Activated CD4-positive, alpha-beta memory T cell treated with anti-CD3 and anti-CD28 coated beads, Interleukin-2, amount 10 ng/mL, durations not matched to agents 7 days and 5 days (primary cell): Measurements from ENCODE around the gene ADNP2. TPM values are rescaled to one million over a fixed set of nuclear protein-coding genes. Genes with fewer than 3 reads are reported as not detected.
A peak's percentile ranks its signal among the peaks of the same experiment; 100 is the strongest.

Source experiments
- CTCF ChIA-PET: fragments of 350-600 bp; sonication (Branson Sonifier 250); formaldehyde crosslinking; loops from one replicate; lab custom pipeline; 2021; ENCODE audit warnings: antibody characterized with exemption, inconsistent platforms; lab: Charles Lee
- POLR2A ChIA-PET: fragments of 350-600 bp; sonication (Branson Sonifier 250); formaldehyde crosslinking; loops from one replicate; lab custom pipeline; 2021; ENCODE audit warnings: antibody characterized with exemption; lab: Charles Lee
- DNase-seq: peaks from one replicate; pipeline ENCODE4 v3.0.0-alpha.2; 2020
- H3K27ac Mint-ChIP-seq: one replicate; pipeline ENCODE4 v1.8.0; 2021; ENCODE audit warnings: mild to moderate bottlenecking, mixed read lengths
- H3K27me3 Mint-ChIP-seq: one replicate; pipeline ENCODE4 v1.8.0; 2021; ENCODE audit warnings: mixed read lengths
- H3K36me3 Mint-ChIP-seq: one replicate; pipeline ENCODE4 v1.8.0; 2021; ENCODE audit warnings: low read depth, mixed read lengths
- H3K4me1 Mint-ChIP-seq: one replicate; pipeline ENCODE4 v1.8.0; 2021; ENCODE audit warnings: mixed read lengths
- H3K4me3 Mint-ChIP-seq: one replicate; pipeline ENCODE4 v1.8.0; 2021; ENCODE audit warnings: mild to moderate bottlenecking, mixed read lengths
- H3K9me3 Mint-ChIP-seq: one replicate; pipeline ENCODE4 v1.8.0; 2021; ENCODE audit warnings: mixed read lengths
- total RNA-seq, 2 experiments: library from RNA; stranded (reverse); gene quantifications; one replicate each; pipeline ENCODE4 v1.2.3, GENCODE V29; 2021

ADNP2 gene
- total RNA-seq, 2 experiments from 2014 or later = 25.8 to 26.6 TPM

DNA sequence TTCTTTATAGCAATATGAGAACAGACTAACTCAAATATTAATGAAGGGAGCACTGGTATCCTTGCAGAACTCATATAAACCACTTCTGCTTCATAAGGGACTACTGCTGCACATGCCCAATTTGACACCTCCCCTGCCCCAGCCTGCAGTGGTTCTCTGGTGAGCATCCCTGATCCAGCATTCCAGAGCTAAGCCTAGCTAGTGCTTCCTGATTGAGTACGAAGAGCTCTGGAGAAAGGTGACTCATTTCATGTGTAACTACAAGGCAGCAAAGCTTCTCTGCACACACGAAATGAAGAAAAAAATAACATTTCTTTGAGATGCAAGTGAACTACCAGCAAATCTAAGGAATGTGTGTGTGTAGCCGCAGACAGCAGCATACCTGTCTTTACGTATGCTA, 22.8 kb upstream of the ADNP2 start:
- peaks cover 3% of the 10 kb centered on the region for H3K36me3 Mint-ChIP-seq
- no peaks in the 10 kb centered on the region for H3K4me1 Mint-ChIP-seq
- DNase-seq = no peak
- H3K4me3 Mint-ChIP-seq = no peak overlapping the region
- peaks cover 20% of the 10 kb centered on the region for H3K9me3 Mint-ChIP-seq
- CTCF ChIA-PET = no interaction called here
- POLR2A ChIA-PET = no interaction called here
- peaks cover 8% of the 10 kb centered on the region for H3K27me3 Mint-ChIP-seq
- H3K27ac Mint-ChIP-seq = no peak overlapping the region

GRCh38 chr18:80088036-80088435, 21.0 kb upstream of the ADNP2 start:
- Mint-ChIP-seq H3K9me3 (peaks cover 20% of the 10 kb centered on the region), H3K4me1 (no peaks in the 10 kb centered on the region), H3K36me3 (peaks cover 3% of the 10 kb centered on the region), H3K27ac (no peak overlapping the region), H3K4me3 (no peak overlapping the region), H3K27me3 (peaks cover 6% of the 10 kb centered on the region)
- DNase-seq = no peak
- ChIA-PET CTCF (no interaction called here), POLR2A (no interaction called here)

- H3K4me3 Mint-ChIP-seq = no peak overlapping the region
- H3K36me3 Mint-ChIP-seq = peaks cover 3% of the 10 kb centered on the region
- no peaks in the 10 kb centered on the region for H3K4me1 Mint-ChIP-seq
- DNase-seq = no peak
- H3K27me3 Mint-ChIP-seq = peaks cover 6% of the 10 kb centered on the region
- H3K27ac Mint-ChIP-seq = no peak overlapping the region
- ChIA-PET CTCF (no interaction called here), POLR2A (no interaction called here)
- H3K9me3 Mint-ChIP-seq = peaks cover 20% of the 10 kb centered on the region
These were observed 20.2 kb upstream of the ADNP2 start for GRCh38 chr18:80088823-80089222.

DNA sequence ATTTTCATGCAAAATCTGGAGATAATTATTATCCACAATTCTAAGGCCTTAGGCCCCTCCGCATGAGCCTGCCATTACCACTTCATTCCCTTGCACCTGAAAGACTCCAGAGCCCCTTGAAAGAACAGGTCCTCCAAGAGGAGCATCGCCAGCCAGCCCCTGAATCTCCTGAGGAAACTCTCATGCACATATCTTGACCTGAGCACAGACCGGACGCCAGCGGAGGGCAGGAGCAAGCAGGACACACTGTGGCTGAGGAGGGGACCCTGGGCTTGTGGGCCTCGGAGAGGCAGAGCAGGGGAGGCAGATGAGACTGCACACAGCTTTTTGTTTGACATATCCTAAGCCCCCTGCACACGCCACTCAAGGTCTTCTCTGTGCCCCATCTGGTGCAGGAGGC, 13.6 kb upstream of the ADNP2 start:
- ChIA-PET POLR2A (no interaction called here), CTCF (no interaction called here)
- H3K27me3 Mint-ChIP-seq = peaks cover 4% of the 10 kb centered on the region
- H3K9me3 Mint-ChIP-seq = peaks cover 1% of the 10 kb centered on the region
- H3K36me3 Mint-ChIP-seq = no peaks in the 10 kb centered on the region
- H3K4me1 Mint-ChIP-seq = no peaks in the 10 kb centered on the region
- DNase-seq = no peak
- H3K4me3 Mint-ChIP-seq = no peak overlapping the region
- no peak overlapping the region for H3K27ac Mint-ChIP-seq

DNA sequence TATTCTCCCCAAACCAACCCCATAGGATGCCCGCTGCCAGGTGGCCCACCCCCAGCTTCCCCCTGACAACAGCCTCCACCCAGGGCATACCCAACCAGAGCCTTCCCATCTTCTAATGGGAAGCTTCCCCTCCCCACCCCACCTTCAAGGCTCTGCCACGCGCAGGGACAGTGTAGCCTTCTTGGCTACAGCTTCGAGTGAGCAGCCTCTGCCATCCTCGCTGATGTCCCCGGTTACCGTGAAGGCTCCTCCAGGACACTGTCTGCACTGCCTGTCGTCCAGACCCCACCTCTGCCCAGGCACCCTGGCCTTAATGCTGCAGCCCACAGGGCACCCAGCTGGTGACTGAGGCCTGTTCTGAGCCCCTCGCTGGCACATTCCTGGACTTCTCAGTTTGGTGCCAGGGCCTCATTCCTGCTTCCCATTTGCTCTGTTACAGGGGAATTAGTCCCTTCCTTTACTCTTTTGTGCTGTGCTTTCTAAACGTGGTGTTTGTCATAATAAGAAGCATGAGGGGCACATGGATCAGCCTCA, 13.0 kb upstream of the ADNP2 start:
- H3K27ac Mint-ChIP-seq = no peak overlapping the region
- CTCF ChIA-PET = no interaction called here

DNA sequence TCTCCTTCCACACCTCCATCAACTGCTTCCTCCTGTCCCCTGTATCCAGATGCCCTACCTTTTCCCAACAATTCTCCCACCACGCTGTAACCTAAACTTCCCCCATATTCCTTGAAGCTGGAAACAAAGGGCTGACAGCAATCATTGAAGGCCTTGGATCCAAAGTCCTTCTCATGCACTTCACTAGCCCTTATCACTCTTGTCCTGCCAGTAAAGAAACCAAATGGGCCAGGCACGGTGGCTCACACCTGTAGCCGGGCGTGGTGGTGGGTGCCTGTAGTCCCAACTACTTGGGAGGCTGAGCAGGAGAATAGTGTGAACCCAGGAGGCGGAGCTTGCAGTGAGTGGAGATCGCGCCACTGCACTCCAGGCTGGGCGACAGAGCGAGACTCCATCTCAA, 11.9 kb upstream of the ADNP2 start:
- H3K36me3 Mint-ChIP-seq = no peaks in the 10 kb centered on the region
- no peak overlapping the region for H3K4me3 Mint-ChIP-seq
- ChIA-PET CTCF (no interaction called here), POLR2A (no interaction called here)
- H3K27me3 Mint-ChIP-seq = no peaks in the 10 kb centered on the region
- H3K27ac Mint-ChIP-seq = no peak overlapping the region
- H3K9me3 Mint-ChIP-seq = peaks cover 2% of the 10 kb centered on the region
- DNase-seq = no peak
- H3K4me1 Mint-ChIP-seq = no peaks in the 10 kb centered on the region

More for the DNA sequence above, 13.0 kb upstream of the ADNP2 start:
- no peaks in the 10 kb centered on the region for H3K4me1 Mint-ChIP-seq
- no peak for DNase-seq
- peaks cover 2% of the 10 kb centered on the region for H3K9me3 Mint-ChIP-seq
- POLR2A ChIA-PET = no interaction called here
- H3K36me3 Mint-ChIP-seq = no peaks in the 10 kb centered on the region
- peaks cover 2% of the 10 kb centered on the region for H3K27me3 Mint-ChIP-seq
- no peak overlapping the region for H3K4me3 Mint-ChIP-seq

DNA sequence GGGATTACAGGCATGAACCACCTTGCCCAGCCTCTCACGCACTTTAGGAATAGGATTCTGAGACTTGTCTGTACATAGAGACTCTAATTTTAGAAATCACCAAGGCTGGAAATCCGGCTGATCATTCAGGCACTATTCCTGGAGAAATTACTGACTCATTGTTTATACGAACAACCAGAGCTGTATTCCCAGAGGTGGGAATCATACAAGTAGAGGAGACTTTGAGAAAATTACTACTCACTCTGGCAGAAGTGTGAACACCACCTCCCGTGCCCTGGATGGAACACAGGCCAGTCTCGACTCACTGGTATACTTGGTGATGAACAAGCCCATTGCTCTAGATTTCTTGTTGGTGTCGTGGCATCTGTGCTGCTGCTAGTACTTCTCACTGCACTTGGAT, 5.8 kb upstream of the ADNP2 start:
- no peaks in the 10 kb centered on the region for H3K27me3 Mint-ChIP-seq
- H3K36me3 Mint-ChIP-seq = no peaks in the 10 kb centered on the region
- ChIA-PET CTCF (no interaction called here), POLR2A (no interaction called here)
- peaks cover 2% of the 10 kb centered on the region for H3K9me3 Mint-ChIP-seq
- no peak overlapping the region for H3K4me3 Mint-ChIP-seq
- H3K27ac Mint-ChIP-seq = no peak overlapping the region
- H3K4me1 Mint-ChIP-seq = peaks cover 4% of the 10 kb centered on the region
- no peak for DNase-seq

DNA sequence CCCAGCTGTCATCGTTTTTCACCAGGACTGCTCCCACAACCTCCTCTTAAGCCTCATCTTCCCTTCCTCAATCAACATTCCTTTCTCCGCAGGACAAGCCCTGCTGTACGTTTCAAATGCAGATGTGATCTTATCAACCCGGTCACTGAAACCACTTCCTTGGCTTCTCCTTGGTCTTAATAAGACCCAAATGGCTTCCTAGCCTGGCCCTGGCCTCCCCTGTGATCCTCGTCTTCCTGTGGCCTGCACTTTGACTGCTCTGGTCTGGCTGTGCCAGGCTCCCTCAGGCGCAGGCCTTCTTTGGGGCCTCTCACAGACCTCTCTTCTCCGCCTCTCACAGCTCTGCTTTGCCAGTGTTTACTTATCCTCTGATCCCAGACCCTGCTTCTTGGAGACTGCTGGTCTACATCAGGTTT, 4.7 kb upstream of the ADNP2 start:
- no peaks in the 10 kb centered on the region for H3K36me3 Mint-ChIP-seq
- no peak for DNase-seq
- H3K4me1 Mint-ChIP-seq = peaks cover 8% of the 10 kb centered on the region
- peaks cover 2% of the 10 kb centered on the region for H3K9me3 Mint-ChIP-seq
- no peaks in the 10 kb centered on the region for H3K27me3 Mint-ChIP-seq
- POLR2A ChIA-PET = no interaction called here
- H3K27ac Mint-ChIP-seq = no peak overlapping the region
- CTCF ChIA-PET = no interaction called here
- H3K4me3 Mint-ChIP-seq = no peak overlapping the region

DNA sequence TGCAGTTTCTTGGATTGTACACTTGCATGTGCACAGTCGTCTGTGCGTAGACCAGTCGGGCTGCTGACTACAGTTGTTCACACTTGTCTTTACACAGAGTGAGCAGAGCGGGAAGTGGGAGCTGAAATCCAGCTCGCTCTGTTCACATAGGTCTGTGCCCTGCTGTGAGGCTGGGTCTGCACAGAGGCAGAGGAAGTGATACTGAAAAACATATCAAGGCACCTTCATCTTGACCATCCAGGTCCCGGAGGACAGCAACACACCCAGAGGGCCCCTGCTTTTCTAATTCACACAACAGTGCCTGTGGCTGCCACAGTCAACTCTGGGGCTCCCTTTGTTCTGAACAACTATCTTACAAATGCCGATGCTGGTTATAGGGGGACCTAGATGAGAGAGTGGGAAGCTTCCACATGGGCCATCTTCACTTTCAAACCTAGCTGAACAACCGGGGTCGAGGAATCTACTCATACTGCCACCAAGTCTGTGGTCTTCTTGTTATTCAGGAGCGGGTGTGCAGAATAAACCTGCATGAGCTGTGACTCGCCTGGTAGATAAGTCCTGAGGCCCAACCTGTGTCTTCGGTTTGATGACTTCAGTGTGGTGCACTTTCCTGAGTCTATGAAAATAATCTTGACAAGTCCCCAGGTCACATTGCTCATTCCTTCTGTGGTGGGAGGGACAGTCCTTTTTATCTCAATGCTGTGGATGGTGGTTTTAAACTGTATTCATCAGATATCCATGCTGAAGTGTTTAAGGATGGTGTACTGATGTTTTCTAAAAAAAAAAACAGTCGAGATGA, 3.5 kb upstream of the ADNP2 start:
- H3K9me3 Mint-ChIP-seq = no peaks in the 10 kb centered on the region
- no peak overlapping the region for H3K4me3 Mint-ChIP-seq
- ChIA-PET CTCF (no interaction called here), POLR2A (no interaction called here)
- H3K27me3 Mint-ChIP-seq = no peaks in the 10 kb centered on the region
- no peak overlapping the region for H3K27ac Mint-ChIP-seq
- peaks cover 2% of the 10 kb centered on the region for H3K36me3 Mint-ChIP-seq
- H3K4me1 Mint-ChIP-seq = peaks cover 16% of the 10 kb centered on the region
- no peak for DNase-seq

DNA sequence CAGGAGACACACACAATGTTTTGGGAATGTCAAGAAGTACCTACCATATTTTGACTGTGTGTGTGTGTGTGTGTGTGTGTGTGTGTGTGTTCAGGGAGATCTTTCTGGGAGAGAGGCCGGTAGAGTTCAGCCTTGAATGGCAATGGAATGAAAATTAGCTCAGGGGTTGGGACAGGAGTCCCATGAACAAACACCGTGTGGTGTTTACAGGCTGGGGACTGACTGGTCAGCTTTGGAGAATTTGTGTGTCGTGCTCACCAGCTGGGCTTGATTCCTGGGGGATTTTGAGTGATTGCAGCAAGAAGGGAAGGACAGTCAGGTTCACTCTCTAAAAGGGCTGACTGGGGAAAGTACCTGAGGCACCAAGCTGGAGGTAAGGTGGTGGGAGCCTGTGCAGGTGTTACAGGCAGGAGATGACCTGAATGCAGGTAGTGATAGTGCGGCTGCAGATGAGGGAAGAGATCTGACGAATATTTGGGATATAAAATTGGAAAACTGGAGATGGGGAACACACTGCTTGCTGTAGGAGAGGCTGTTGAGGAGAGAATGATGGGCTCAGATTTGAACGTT, 2.5 kb upstream of the ADNP2 start:
- Mint-ChIP-seq H3K4me1 (peaks cover 22% of the 10 kb centered on the region), H3K27me3 (no peaks in the 10 kb centered on the region), H3K9me3 (no peaks in the 10 kb centered on the region), H3K4me3 (no peak overlapping the region), H3K36me3 (peaks cover 8% of the 10 kb centered on the region), H3K27ac (no peak overlapping the region)
- ChIA-PET POLR2A (no interaction called here), CTCF (no interaction called here)
- no peak for DNase-seq

DNA sequence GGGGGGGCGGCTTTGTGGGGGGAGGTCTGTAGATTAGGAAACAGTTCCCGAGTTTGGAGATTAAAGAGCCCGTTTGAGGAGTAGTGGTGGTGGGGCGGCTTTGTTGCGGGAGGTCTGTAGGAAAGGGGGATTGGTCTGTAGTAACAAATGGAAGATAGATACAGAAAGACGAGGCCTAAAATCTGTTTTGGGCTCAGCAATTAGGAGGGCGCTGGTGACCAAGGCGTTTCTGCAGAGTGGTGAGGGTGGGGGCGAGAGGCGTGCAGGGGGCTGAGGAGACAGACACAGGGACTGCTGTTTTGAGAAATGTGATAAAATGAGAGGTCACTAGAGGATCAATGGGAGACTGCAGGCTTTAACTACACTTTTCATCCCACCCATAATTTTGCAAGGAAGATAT, 1.6 kb upstream of the ADNP2 start:
- no peaks in the 10 kb centered on the region for H3K9me3 Mint-ChIP-seq
- peaks cover 25% of the 10 kb centered on the region for H3K4me1 Mint-ChIP-seq
- no peak overlapping the region for H3K27ac Mint-ChIP-seq
- no peaks in the 10 kb centered on the region for H3K27me3 Mint-ChIP-seq
- ChIA-PET POLR2A (no interaction called here), CTCF (no interaction called here)
- H3K4me3 Mint-ChIP-seq = peak overlapping the region; percentile 46
- DNase-seq = no peak
- H3K36me3 Mint-ChIP-seq = peaks cover 11% of the 10 kb centered on the region

DNA sequence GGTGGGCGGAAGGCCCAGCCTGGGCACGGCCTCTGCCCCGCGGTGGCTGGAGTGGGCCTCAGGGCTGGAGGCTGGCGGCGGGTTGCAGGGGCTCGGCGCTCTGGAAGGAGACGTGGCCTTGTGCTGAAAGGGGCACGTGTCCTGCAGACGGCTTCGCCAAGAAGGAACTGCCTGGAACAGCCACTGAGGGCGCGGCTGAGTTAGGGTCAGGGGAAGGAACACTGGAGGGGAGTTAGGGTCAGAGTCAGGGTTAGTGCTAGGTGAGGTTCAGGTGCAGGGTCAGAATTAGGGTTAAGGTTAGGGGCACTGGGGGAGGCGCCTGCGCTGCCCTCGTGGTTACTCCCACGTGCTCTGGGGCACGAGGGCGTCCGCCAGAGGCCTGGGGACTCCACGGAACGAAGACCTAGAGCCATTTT, 933 bp upstream of the ADNP2 start:
- Mint-ChIP-seq H3K36me3 (peaks cover 12% of the 10 kb centered on the region), H3K27me3 (no peaks in the 10 kb centered on the region), H3K9me3 (no peaks in the 10 kb centered on the region), H3K4me3 (no peak overlapping the region), H3K27ac (peak overlapping the region; percentile 4), H3K4me1 (peaks cover 29% of the 10 kb centered on the region)
- POLR2A ChIA-PET = interaction anchor here (0.8 to 2.7 kb wide), 5 partner anchors 74 to 158 kb away, joined by 3 to 20 read pairs (median 4); partner anchors contain the start of gene TXNL4A
- no peak for DNase-seq
- CTCF ChIA-PET = interaction anchor here (0.7 to 0.8 kb wide), 2 partner anchors 39 to 73 kb away, joined by 3 read pairs; partner anchors contain the start of gene RBFA

DNA sequence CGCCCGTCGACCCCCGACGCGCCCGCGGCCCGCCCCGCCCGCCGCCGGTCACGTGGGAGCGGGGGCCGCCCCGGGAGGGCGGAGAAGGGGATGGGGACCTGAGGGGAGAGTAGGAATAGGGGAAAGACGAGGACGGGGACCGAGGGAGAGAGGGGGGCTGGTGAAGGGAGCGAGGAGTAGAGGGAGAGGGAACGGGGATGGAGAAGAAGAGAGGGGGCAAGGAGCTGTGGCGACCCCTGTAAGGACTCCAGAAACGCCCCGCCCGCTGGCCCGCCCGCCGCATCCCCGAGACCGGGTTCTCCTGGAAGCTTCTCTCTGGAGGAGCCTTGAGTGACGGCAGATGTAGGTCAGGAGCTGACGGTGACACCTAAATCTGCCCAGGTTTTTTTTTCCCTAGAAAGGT, 615 bp downstream of the ADNP2 start:
- Mint-ChIP-seq H3K4me1 (peaks cover 34% of the 10 kb centered on the region), H3K9me3 (no peaks in the 10 kb centered on the region), H3K27me3 (no peaks in the 10 kb centered on the region), H3K4me3 (peak overlapping the region; percentile 80), H3K36me3 (peaks cover 18% of the 10 kb centered on the region), H3K27ac (peak overlapping the region; percentile 68)
- CTCF ChIA-PET = no interaction called here
- peak; percentile 43 for DNase-seq
- POLR2A ChIA-PET = interaction anchor here (1.5 to 2.7 kb wide), 4 partner anchors 74 to 429 kb away, joined by 4 to 20 read pairs (median 7); partner anchors contain the start of genes CTDP1 and TXNL4A
